ENCODE results near the gene TK1. TPM values are rescaled to one million over a fixed set of nuclear protein-coding genes. Genes with fewer than 3 reads are reported as not detected.

TK1 gene
- total RNA-seq, 1 experiment from 2014 or later = 153 TPM

GRCh38 chr17:78148286-78149016 lies 38.4 kb downstream of the TK1 start:
- intact Hi-C loops (cut with micrococcal nuclease; ENCODE audit: unreplicated experiment) = no loop called here

GRCh38 chr17:78147315-78147998 lies 39.4 kb downstream of the TK1 start:
- TF ChIP-seq SIN3A (IDR thresholded peaks at IDR 0.05; ENCODE audit: borderline replicate concordance, insufficient read depth, low read depth, low read length) (no peak), POLR2AphosphoS5 (IDR thresholded peaks at IDR 0.05; ENCODE audit: low read depth, low read length) (no peak), CTCF (IDR thresholded peaks at IDR 0.05) (no peak), TCF7L2 (IDR thresholded peaks at IDR 0.05; ENCODE audit: low read depth, low read length) (no peak), REST (IDR thresholded peaks at IDR 0.05; ENCODE audit: insufficient read depth in 1 of 2, low read depth in 2 of 2, low read length in 1 of 2) (no peak)
- H3K4me3 ChIP-seq (ENCODE audit: low read depth in 2 of 2, low read length in 2 of 2) = no peak overlapping the region
- H3K4me1 ChIP-seq (ENCODE audit: control insufficient read depth, insufficient read depth, low read length) = peaks cover 24% of the 10 kb centered on the region
- no peaks in the 10 kb centered on the region for H3K36me3 ChIP-seq (ENCODE audit: control insufficient read depth, insufficient read depth, low read length)
- ChIA-PET POLR2A (no interaction called here), CTCF (no interaction called here)
- H3K9me3 ChIP-seq (ENCODE audit: control insufficient read depth, insufficient read depth, low read depth, low read length) = no peaks in the 10 kb centered on the region
- in situ Hi-C loops (cut with HindIII; ENCODE audit: low pct_unique_long_range_greater_than_20kb, low sequenced_read_pairs) = no loop called here
- ATAC-seq (no peak), DNase-seq (ENCODE audit: low read depth, low spot score) (no peak)
- BruUV-seq (replicated peaks) = no TSS peak
- H3K27ac ChIP-seq (ENCODE audit: low read length) = no peak overlapping the region
- no peaks in the 10 kb centered on the region for H3K27me3 ChIP-seq (ENCODE audit: control insufficient read depth, insufficient read depth, low read length)
- intact Hi-C loops (cut with micrococcal nuclease; ENCODE audit: unreplicated experiment) = no loop called here

More at GRCh38 chr17:78148286-78149016, 38.4 kb downstream of the TK1 start:
- CTCF ChIA-PET = no interaction called here
- no peaks in the 10 kb centered on the region for H3K27me3 ChIP-seq (ENCODE audit: control insufficient read depth, insufficient read depth, low read length)
- H3K9me3 ChIP-seq (ENCODE audit: control insufficient read depth, insufficient read depth, low read depth, low read length) = no peaks in the 10 kb centered on the region
- no peak overlapping the region for H3K4me3 ChIP-seq (ENCODE audit: low read depth in 2 of 2, low read length in 2 of 2)
- H3K4me1 ChIP-seq (ENCODE audit: control insufficient read depth, insufficient read depth, low read length) = peaks cover 23% of the 10 kb centered on the region
- no peak overlapping the region for H3K27ac ChIP-seq (ENCODE audit: low read length)
- BruUV-seq (replicated peaks) = no TSS peak
- POLR2A ChIA-PET = interaction anchor here (0.6 kb wide), 1 partner anchor 40 kb away, joined by 3 read pairs; no protein-coding TSS in a partner anchor
- H3K36me3 ChIP-seq (ENCODE audit: control insufficient read depth, insufficient read depth, low read length) = no peaks in the 10 kb centered on the region
- ATAC-seq (no peak), DNase-seq (ENCODE audit: low read depth, low spot score) (no peak)
- 0 out of 2 replicates have a peak, but pooled peaks have one; percentile 16 for TF ChIP-seq TCF7L2 (IDR thresholded peaks at IDR 0.05; ENCODE audit: low read depth, low read length)
- TF ChIP-seq CTCF (IDR thresholded peaks at IDR 0.05) = no peak
- no peak for TF ChIP-seq REST (IDR thresholded peaks at IDR 0.05; ENCODE audit: insufficient read depth in 1 of 2, low read depth in 2 of 2, low read length in 1 of 2)
- in situ Hi-C loops (cut with HindIII; ENCODE audit: low pct_unique_long_range_greater_than_20kb, low sequenced_read_pairs) = no loop called here
